Measurements from ENCODE around the gene DNAJC8. TPM values are rescaled to one million over a fixed set of nuclear protein-coding genes. Genes with fewer than 3 reads are reported as not detected.

The DNAJC8 gene
- total and polyA plus RNA-seq, 10 of the 15 experiments (the other 5 are each of a cell fraction or from before 2014, with no cell fraction given): 91.2 to 296 (median 152) TPM

- Histone ChIP-seq H3K9ac (ENCODE audit: control insufficient read depth, insufficient read depth, low read length) (no peak overlapping the region), H4K20me1 (ENCODE audit: control insufficient read depth, insufficient read depth) (no peaks in the 10 kb centered on the region), H3K4me3 (no peak overlapping the region), H3K27me3 (replicated peaks in 1 of 2; ENCODE audit: control insufficient read depth in 2 of 2, insufficient read depth in 2 of 2, low read length in 1 of 2) (no peaks in the 10 kb centered on the region), H3K36me3 (ENCODE audit: control insufficient read depth in 2 of 2, insufficient read depth in 2 of 2, low read length in 1 of 2) (no peaks in the 10 kb centered on the region; a peak in 1 of 4 replicates), H3K4me1 (ENCODE audit: control insufficient read depth, insufficient read depth, low read length) (no peaks in the 10 kb centered on the region), H3K27ac (ENCODE audit: control insufficient read depth, insufficient read depth) (no peak overlapping the region), H3K4me2 (ENCODE audit: control insufficient read depth, insufficient read depth) (no peak overlapping the region), H3K79me2 (ENCODE audit: control insufficient read depth, insufficient read depth, low read length) (no peaks in the 10 kb centered on the region), H2AFZ (ENCODE audit: control insufficient read depth, low read depth, low read length) (no peak overlapping the region), H3K9me3 (replicated peaks; ENCODE audit: control insufficient read depth, insufficient read depth, low read length) (no peaks in the 10 kb centered on the region)
- CTCF ChIA-PET: interaction anchor here (0.7 to 1.6 kb wide), 2 partner anchors 58 to 100 kb away, joined by 3 to 4 read pairs; no protein-coding TSS in a partner anchor
- RAD21 ChIA-PET (ENCODE audit: unreplicated experiment): no interaction called here
- SMC1A ChIA-PET (ENCODE audit: uncharacterized antibody, unreplicated experiment): interaction anchor here (1.2 kb wide), 1 partner anchor 11 kb away, joined by 3 read pairs; no protein-coding TSS in a partner anchor
- BruUV-seq (replicated peaks): no TSS peak
- FAIRE-seq (no peak), ATAC-seq (no peak), DNase-seq (ENCODE audit: low read depth, low spot score) (no peak)
- WGBS (ENCODE audit: insufficient coverage, insufficient replicate concordance, low lambda C conversion rate, missing lambda C conversion rate): 97% methylated on average over 12 of the region's 12 CpGs
- no peak for TF ChIP-seq ASH2L (IDR thresholded peaks at IDR 0.05; ENCODE audit: borderline replicate concordance, low read depth)
- no peak for TF ChIP-seq IKZF2 (IDR thresholded peaks at IDR 0.05)
- TF ChIP-seq ZNF207 (IDR thresholded peaks at IDR 0.05; ENCODE audit: borderline replicate concordance): no peak
- no peak for TF ChIP-seq ZNF217 (IDR thresholded peaks at IDR 0.05)
- TF ChIP-seq NRF1 (conservative IDR thresholded peaks at IDR 0.05; ENCODE audit: low read depth, low read length): no peak
- TF ChIP-seq ETV6 (conservative IDR thresholded peaks at IDR 0.05 in 1 of 2, IDR thresholded peaks at IDR 0.05 in 1 of 2; ENCODE audit: borderline replicate concordance in 1 of 2, low read depth in 1 of 2): no peak
- TF ChIP-seq BHLHE40 (IDR thresholded peaks at IDR 0.05; ENCODE audit: borderline replicate concordance in 1 of 2, low read depth in 2 of 2, low read length in 1 of 2): no peak
- no peak for TF ChIP-seq PAX5 (IDR thresholded peaks at IDR 0.05; ENCODE audit: borderline replicate concordance, low read depth, low read length)
- TF ChIP-seq MAX (IDR thresholded peaks at IDR 0.05; ENCODE audit: low read depth, low read length): no peak
- TF ChIP-seq MEF2A (IDR thresholded peaks at IDR 0.05; ENCODE audit: insufficient read depth, low read depth, low read length): no peak
- TF ChIP-seq POLR2AphosphoS5 (IDR thresholded peaks at IDR 0.05; ENCODE audit: low read length): no peak
- TF ChIP-seq RB1 (IDR thresholded peaks at IDR 0.05; ENCODE audit: borderline replicate concordance): no peak
- POLR2A ChIA-PET: no interaction called here
- intact Hi-C loops (cut with micrococcal nuclease; ENCODE audit: unreplicated experiment): no loop called here
- in situ Hi-C loops (cut with MboI): no loop called here
Observed at GRCh38 chr1:28190996-28191645, 41.7 kb downstream of the DNAJC8 start.

Data from GM12878 (cell line).